Activated naive CD4-positive, alpha-beta T cell treated with anti-CD3 and anti-CD28 coated beads, Interleukin-2, amount 10 ng/mL, durations not matched to agents 5 hours and 36 hours (primary cell): ENCODE measurements around the gene TMEM245. TPM values are rescaled to one million over a fixed set of nuclear protein-coding genes. Genes with fewer than 3 reads are reported as not detected.
A peak's percentile ranks its signal among the peaks of the same experiment; 100 is the strongest.

Source experiments
- microRNA-seq: library from miRNA; unstranded; fragments of <30 nt; microRNA quantifications from one replicate; pipeline ENCODE4 v1.2.0, GENCODE V29; 2022; ENCODE audit warnings: borderline microRNAs expressed, borderline replicate concordance
- total RNA-seq, 2 experiments: library from RNA; stranded (reverse); gene quantifications; one replicate each; pipeline ENCODE4 v1.2.3, GENCODE V29; 2021

TMEM245 gene
- total RNA-seq, result 10 to 100 TPM; 29.8 to 31.2 TPM

DNA sequence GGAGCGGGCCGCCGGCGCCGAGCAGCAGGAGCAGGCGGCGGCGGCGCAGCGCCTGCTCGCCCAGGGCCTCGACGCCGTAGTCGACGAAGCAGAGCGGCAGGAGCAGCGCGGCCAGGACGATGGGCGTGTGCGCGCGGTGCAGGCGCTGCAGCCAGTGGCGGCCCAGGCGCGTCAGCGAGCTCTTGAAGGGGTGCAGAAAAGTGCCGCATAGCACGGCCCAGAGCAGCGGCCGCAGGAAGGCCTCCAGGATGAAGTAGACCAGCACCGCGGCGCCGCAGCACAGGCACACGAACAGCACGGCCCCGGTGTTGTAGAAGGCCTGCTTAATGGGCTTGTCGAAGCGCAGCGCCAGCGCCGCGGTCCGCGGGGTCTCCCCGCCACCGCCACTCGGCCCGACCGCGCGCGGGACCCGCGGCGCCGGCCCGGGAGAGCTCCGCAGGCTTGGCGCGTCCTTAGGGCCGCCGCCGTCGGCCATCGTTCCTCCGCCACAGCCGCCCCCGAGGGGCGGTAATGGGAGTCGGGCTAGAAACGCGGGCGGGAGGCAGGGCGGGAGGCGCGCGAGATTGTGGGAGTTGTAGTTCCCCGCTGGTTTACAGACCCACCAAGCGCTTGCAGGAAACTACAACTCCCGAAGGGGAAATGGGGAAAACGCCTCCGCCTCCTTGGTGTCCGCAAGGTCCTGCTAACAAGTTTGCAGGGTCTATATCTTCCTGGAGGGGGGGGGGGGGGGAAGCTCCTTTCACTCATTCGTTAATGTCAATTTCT is at the start of gene TMEM245:
TSS of gene TMEM245 (minus strand) at position 509 of the 765 bp plus-strand sequence. CDS start at position 475, 34 bp downstream.

DNA sequence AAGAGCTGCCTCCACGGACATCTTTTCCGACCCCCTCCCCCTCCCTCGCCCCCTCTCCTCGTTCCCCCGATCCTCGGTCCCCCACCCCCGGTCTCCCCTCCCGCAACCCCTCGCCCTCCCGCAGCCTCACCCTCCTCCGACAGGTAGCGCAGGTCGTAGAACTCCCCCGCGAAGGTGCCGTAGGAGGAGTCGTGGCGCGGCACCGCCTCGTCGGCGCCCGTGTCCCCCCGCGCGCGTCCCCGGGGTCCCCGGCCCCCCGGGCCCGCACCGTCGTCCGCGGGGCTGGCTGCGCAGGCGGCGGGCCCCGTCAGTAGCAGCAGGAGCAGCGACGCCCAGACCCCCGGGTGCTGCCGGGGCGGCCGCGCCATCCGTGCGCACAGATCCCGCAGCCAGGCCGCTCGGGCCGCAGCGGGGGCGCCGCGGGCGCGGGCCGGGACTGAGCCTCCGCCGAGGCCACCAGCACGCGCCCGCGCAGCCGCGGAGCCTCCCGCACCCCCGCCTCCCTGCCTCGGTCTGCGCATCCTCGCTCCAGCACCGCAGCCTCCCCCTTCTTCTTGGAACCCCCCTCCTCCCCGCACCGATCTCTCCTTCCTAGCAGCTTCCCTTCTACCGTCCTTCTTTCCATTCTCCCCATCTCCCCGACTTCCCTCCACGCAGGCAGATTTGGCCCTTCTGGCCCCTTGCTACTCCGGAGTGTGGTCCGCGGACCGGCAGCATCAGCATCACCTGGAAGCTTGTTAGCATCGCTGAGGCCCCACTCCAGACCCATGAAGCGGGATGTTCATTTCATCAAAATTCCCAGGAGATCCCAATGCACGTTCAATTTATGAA is 47.2 kb upstream of the TMEM245 start, which contains the start of gene FRRS1L:
TSS of gene FRRS1L (minus strand) at position 479 of the 831 bp plus-strand sequence. CDS start at position 368, 111 bp downstream.

DNA sequence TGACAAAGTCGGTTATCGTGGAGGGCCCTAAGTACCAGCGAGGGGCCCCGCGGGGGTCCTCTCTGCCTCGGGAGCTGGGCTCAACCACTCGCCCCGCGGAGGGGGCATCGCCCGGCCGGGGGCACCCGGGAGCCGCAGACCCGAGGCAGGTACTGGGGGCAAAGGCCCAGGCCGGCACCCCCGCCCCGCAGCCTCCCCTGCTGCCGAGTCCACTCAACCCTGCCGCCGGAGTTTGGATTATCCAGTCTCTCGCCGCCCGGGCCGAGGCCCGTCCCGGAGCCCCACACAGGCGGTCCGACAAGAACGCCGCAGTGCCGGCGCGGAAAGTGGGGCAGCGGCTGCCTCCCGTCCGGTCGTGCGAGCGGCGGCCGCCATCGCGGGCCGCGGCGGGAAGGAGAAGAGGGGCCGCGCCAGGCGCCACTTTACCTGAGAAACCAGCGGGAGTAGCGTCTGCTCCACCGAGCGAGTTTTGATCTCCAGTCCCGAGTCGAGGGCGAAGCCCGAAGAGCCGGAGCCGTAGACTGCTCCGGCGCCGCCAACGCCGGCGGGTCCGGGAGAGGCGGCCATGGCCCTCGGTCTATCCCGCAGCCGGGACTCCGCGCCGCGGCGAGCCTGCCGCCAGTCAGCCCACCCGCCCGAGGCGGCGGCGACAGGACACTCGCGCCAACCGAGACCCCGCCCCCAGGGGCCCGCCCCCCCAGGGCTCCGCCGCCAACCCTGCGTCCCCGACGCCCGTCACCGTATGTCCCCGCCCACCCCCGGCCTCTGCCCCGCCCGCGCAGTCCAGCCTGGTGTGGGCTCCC is 106.7 kb downstream of the TMEM245 start, which contains the start of gene CTNNAL1:
TSS of gene CTNNAL1 (minus strand) at position 624 of the 803 bp plus-strand sequence. CDS start at position 567, 57 bp downstream.

Small RNAs within 50 kb of the gene (microRNA-seq; reads per million reads assigned to microRNA genes)
- gene MIR32, result 173 reads per million, percentile 76 among the genes with 10 or more reads in this experiment

Other genes with a start within 250 kb of the TMEM245 start
- 10 to 100 TPM; 22.1 to 24.3 TPM for gene ELP1, start 185.8 kb downstream of the TMEM245 start, total RNA-seq
- gene ABITRAM, start 185.5 kb downstream of the TMEM245 start, total RNA-seq, result 10 to 100 TPM in 1 of 2 experiments, 1 to 10 TPM in 1; 9.9 to 11.6 TPM
- gene CTNNAL1, start 106.4 kb downstream of the TMEM245 start, total RNA-seq, result 10 to 100 TPM; 13.3 to 13.5 TPM
- gene FRRS1L, start 47.3 kb upstream of the TMEM245 start, total RNA-seq, result not detected
- gene EPB41L4B, start 201.1 kb upstream of the TMEM245 start, total RNA-seq, result not detected